Peyer's patch (tissue), 4 donors: ENCODE data around the gene GDAP2. TPM values are rescaled to one million over a fixed set of nuclear protein-coding genes. Genes with fewer than 3 reads are reported as not detected.

Source experiments
- DNase-seq, 3 donors: peaks; one replicate each; pipeline ENCODE4 v3.0.0-alpha.2; 2017 to 2019
- H3K27ac ChIP-seq, 4 donors: fragments of 200-600 bp; sonication (generic); one replicate each; pipeline ENCODE4 v1.5.1; 2016 to 2019
- H3K27me3 ChIP-seq, 2 donors: fragments of 200-600 bp; sonication (generic); one replicate each; pipeline ENCODE4 v1.5.1; 2019
- H3K36me3 ChIP-seq, 3 donors: fragments of 200-600 bp; sonication (generic); one replicate each; pipeline ENCODE4 v1.5.1; 2016 to 2019
- H3K4me1 ChIP-seq, 4 donors: fragments of 200-600 bp; sonication (generic); one replicate each; pipeline ENCODE4 v1.5.1; 2016 to 2019
- H3K4me3 ChIP-seq, 4 donors: fragments of 200-600 bp; sonication (generic); 1 replicate in 3 of 4; 2 replicates in 1 of 4; pipeline ENCODE4 v1.5.1; 2016 to 2019; ENCODE audit warnings: mild to moderate bottlenecking in 1 of 4
- H3K9me3 ChIP-seq, 4 donors: fragments of 200-600 bp; sonication (generic); one replicate each; pipeline ENCODE4 v1.5.1; 2016 to 2019; ENCODE audit warnings: mild to moderate bottlenecking in 1 of 4
- POLR2A ChIP-seq, 2 donors: fragments of 450-650 bp; IDR thresholded peaks; one replicate each; pipeline ENCODE4 v1.5.1; 2017; ENCODE audit warnings: antibody characterized with exemption in 2 of 2, mild to moderate bottlenecking in 2 of 2, moderate library complexity in 2 of 2
- total RNA-seq, 4 donors: library from RNA; depleted of rRNA; stranded (reverse); fragments of >200 nt; gene quantifications; one replicate each; pipeline ENCODE4 v1.1.0, GENCODE V29; 2016
- TF ChIP-seq, protein P1 (sequence below), 6 experiments: fragments of 450-650 bp in 4 of 6; fragments of 200-600 bp in 2 of 6; sonication (generic) in 1 of 6; IDR thresholded peaks; one replicate each; pipeline ENCODE4 v1.5.1; 2017 to 2019; ENCODE audit warnings: antibody characterized with exemption in 6 of 6, mild to moderate bottlenecking in 3 of 6, moderate library complexity in 1 of 6

Gene GDAP2
- total RNA-seq, 4 donors from 2014 or later = 33.0 to 62.2 (median 46.2) TPM

- no peaks in the 10 kb centered on the region for H3K27me3 ChIP-seq
- H3K27ac ChIP-seq = no peak overlapping the region
- no peak for DNase-seq
- peaks cover 0 to 70% (median 0%) of the 10 kb centered on the region in 3 donors for H3K36me3 ChIP-seq
- H3K4me1 ChIP-seq = no peaks in the 10 kb centered on the region
- TF ChIP-seq POLR2A (IDR thresholded peaks at IDR 0.05) = no peak
- TF ChIP-seq, protein P1, sequence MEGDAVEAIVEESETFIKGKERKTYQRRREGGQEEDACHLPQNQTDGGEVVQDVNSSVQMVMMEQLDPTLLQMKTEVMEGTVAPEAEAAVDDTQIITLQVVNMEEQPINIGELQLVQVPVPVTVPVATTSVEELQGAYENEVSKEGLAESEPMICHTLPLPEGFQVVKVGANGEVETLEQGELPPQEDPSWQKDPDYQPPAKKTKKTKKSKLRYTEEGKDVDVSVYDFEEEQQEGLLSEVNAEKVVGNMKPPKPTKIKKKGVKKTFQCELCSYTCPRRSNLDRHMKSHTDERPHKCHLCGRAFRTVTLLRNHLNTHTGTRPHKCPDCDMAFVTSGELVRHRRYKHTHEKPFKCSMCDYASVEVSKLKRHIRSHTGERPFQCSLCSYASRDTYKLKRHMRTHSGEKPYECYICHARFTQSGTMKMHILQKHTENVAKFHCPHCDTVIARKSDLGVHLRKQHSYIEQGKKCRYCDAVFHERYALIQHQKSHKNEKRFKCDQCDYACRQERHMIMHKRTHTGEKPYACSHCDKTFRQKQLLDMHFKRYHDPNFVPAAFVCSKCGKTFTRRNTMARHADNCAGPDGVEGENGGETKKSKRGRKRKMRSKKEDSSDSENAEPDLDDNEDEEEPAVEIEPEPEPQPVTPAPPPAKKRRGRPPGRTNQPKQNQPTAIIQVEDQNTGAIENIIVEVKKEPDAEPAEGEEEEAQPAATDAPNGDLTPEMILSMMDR (IDR thresholded peaks at IDR 0.05) = no peak
- no peak overlapping the region for H3K4me3 ChIP-seq
- no peaks in the 10 kb centered on the region for H3K9me3 ChIP-seq
These were observed 29.6 kb downstream of the GDAP2 start for GRCh38 chr1:117899801-117900200.

- DNase-seq = no peak
- no peak overlapping the region for H3K4me3 ChIP-seq
- no peaks in the 10 kb centered on the region for H3K9me3 ChIP-seq
- no peak for TF ChIP-seq POLR2A (IDR thresholded peaks at IDR 0.05)
- TF ChIP-seq, protein P1 (IDR thresholded peaks at IDR 0.05) = no peak
- H3K36me3 ChIP-seq = peaks cover 0 to 60% (median 0%) of the 10 kb centered on the region in 3 donors
- H3K4me1 ChIP-seq = no peaks in the 10 kb centered on the region
- H3K27ac ChIP-seq = no peak overlapping the region
- no peaks in the 10 kb centered on the region for H3K27me3 ChIP-seq
These were observed 31.9 kb downstream of the GDAP2 start for GRCh38 chr1:117897551-117897950.

- peaks cover 0 to 45% (median 0%) of the 10 kb centered on the region in 3 donors for H3K36me3 ChIP-seq
These were observed 33.8 kb downstream of the GDAP2 start for GRCh38 chr1:117895482-117896114.

DNA sequence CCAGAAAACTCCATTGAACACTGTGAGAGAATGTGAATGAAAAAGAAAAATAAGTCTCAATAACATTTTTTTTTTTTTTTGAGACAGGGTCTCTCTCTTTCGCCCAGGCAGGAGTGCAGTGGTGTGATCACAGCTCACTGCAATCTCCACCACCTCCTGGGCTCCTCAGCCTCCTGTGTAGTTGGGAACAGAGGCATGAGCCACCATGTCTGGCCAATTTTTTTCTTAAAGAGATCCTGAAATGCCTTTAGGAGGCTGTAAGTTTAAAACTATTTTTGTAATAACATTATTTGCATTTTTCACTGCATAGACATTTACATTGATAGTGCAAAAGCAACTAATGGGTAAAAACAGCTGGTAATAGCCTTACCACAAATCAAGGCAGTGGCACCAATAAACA, 35.3 kb downstream of the GDAP2 start:
- DNase-seq = no peak
- no peaks in the 10 kb centered on the region for H3K9me3 ChIP-seq
- H3K4me1 ChIP-seq = no peaks in the 10 kb centered on the region
- TF ChIP-seq, protein P1 (IDR thresholded peaks at IDR 0.05) = no peak
- no peak for TF ChIP-seq POLR2A (IDR thresholded peaks at IDR 0.05)
- H3K4me3 ChIP-seq = no peak overlapping the region
- H3K36me3 ChIP-seq = peaks cover 0 to 31% (median 0%) of the 10 kb centered on the region in 3 donors
- H3K27me3 ChIP-seq = no peaks in the 10 kb centered on the region
- no peak overlapping the region for H3K27ac ChIP-seq

More at GRCh38 chr1:117895482-117896114, 33.8 kb downstream of the GDAP2 start:
- TF ChIP-seq, protein P1 (IDR thresholded peaks at IDR 0.05) = peak; percentile 23 to 72 (median 68)
- TF ChIP-seq POLR2A (IDR thresholded peaks at IDR 0.05) = no peak
- peak in 2 of 3 donors; percentile 35 to 80 for DNase-seq
- H3K4me1 ChIP-seq = no peaks in the 10 kb centered on the region
- H3K9me3 ChIP-seq = no peaks in the 10 kb centered on the region
- H3K4me3 ChIP-seq = no peak overlapping the region
- H3K27me3 ChIP-seq = no peaks in the 10 kb centered on the region
- no peak overlapping the region for H3K27ac ChIP-seq

DNA sequence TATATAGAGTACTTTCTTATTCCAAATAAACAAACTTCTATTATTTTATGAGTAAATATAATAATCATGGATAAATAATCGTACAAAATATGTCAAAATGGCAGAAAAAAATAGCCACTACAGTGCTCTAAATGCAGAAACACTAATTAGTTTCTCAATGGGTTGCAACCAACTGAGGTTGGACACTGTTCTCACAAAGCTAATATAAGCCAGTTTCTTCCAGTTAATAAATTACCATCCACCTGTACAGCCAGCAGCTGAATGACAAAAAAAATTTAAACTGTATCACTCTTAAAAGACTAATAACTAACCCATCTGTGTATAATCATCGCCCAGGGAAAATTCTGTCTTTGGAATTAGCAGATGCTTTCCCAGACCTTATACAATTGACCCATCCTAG, 36.9 kb downstream of the GDAP2 start:
- H3K27me3 ChIP-seq = no peaks in the 10 kb centered on the region
- no peak for DNase-seq
- no peak overlapping the region for H3K27ac ChIP-seq
- H3K4me1 ChIP-seq = no peaks in the 10 kb centered on the region
- TF ChIP-seq, protein P1 (IDR thresholded peaks at IDR 0.05) = no peak
- no peak for TF ChIP-seq POLR2A (IDR thresholded peaks at IDR 0.05)
- H3K9me3 ChIP-seq = no peaks in the 10 kb centered on the region
- H3K4me3 ChIP-seq = no peak overlapping the region
- peaks cover 0 to 27% (median 0%) of the 10 kb centered on the region in 3 donors for H3K36me3 ChIP-seq
